K562 (cell line): ENCODE results near the gene LRRC7.

Source experiments
- MYNN ChIP-seq, 2 experiments: sonication (generic); formaldehyde crosslinking in 1 of 2; IDR thresholded peaks; 2 replicates each; pipeline versions ENCODE4 v1.5.0 to v1.6.1; 2016 to 2020; ENCODE audit warnings: antibody characterized with exemption in 1 of 2, missing genetic modification reagents in 1 of 2
- TAL1 ChIP-seq: fragments of 450-650 bp; IDR thresholded peaks from 2 replicates; pipeline ENCODE4 v1.6.1; 2016; ENCODE audit warnings: mild to moderate bottlenecking
- TOE1 ChIP-seq, 2 experiments: fragments of 450-650 bp in 1 of 2; sonication (generic) in 1 of 2; formaldehyde crosslinking in 1 of 2; IDR thresholded peaks; 2 replicates each; pipeline versions ENCODE4 v1.7.1 to v1.8.0; 2016 to 2022; ENCODE audit warnings: borderline replicate concordance in 2 of 2, mild to moderate bottlenecking in 2 of 2, antibody characterized with exemption in 1 of 2, inconsistent platforms in 1 of 2, low read depth in 1 of 2, missing genetic modification reagents in 1 of 2, moderate library complexity in 1 of 2
- YY1 ChIP-seq, 3 experiments: IDR thresholded peaks; 2 replicates each; pipeline ENCODE4 v1.6.1; 2011; ENCODE audit warnings: low read length in 2 of 3, mild to moderate bottlenecking in 2 of 3, moderate library complexity in 2 of 3, borderline replicate concordance in 1 of 3, control low read depth in 1 of 3, low read depth in 1 of 3; ENCODE audit not compliant: insufficient read depth in 3 of 3, insufficient replicate concordance in 2 of 3, control insufficient read depth in 1 of 3, insufficient read length in 1 of 3; ENCODE audit errors: extremely low read depth in 1 of 3
- ZKSCAN8 ChIP-seq: fragments of 200-800 bp; sonication (Bioruptor generic); IDR thresholded peaks from 2 replicates; pipeline ENCODE4 v1.6.1; 2016; ENCODE audit warnings: missing genetic modification characterization, missing compliant biosample characterization
- ZNF217 ChIP-seq: sonication (generic); formaldehyde crosslinking; IDR thresholded peaks from 2 replicates; pipeline ENCODE4 v1.8.0; 2022; ENCODE audit warnings: mild to moderate bottlenecking, missing genetic modification reagents
- ZNF24 ChIP-seq: fragments of 450-650 bp; IDR thresholded peaks from 2 replicates; pipeline ENCODE4 v1.6.1; 2016
- TF ChIP-seq, protein P1 (sequence below), 2 experiments: fragments of 450-650 bp in 1 of 2; sonication (generic) in 1 of 2; formaldehyde crosslinking in 1 of 2; IDR thresholded peaks in 1 of 2; conservative IDR thresholded peaks in 1 of 2; 2 replicates each; pipeline versions ENCODE4 v1.6.1 to v1.8.1; 2016 to 2023; ENCODE audit warnings: mild to moderate bottlenecking in 2 of 2, moderate library complexity in 2 of 2, inconsistent platforms in 1 of 2, missing genetic modification reagents in 1 of 2
- TF ChIP-seq, protein P2 (sequence below): fragments of 200-800 bp; sonication (Bioruptor generic); IDR thresholded peaks from 2 replicates; pipeline ENCODE4 v1.6.1; 2017; ENCODE audit warnings: missing genetic modification characterization, missing compliant biosample characterization

GRCh38 chr1:69858534-69858933, 290.8 kb downstream of the LRRC7 start:
- no peak for TF ChIP-seq ZNF217 (CRISPR knock-in tag)
- TF ChIP-seq MYNN (IDR thresholded peaks at IDR 0.05), result no peak
- TF ChIP-seq MYNN (CRISPR knock-in tag; IDR thresholded peaks at IDR 0.05), result no peak
- TF ChIP-seq, protein P1, sequence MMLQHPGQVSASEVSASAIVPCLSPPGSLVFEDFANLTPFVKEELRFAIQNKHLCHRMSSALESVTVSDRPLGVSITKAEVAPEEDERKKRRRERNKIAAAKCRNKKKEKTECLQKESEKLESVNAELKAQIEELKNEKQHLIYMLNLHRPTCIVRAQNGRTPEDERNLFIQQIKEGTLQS (IDR thresholded peaks at IDR 0.05), result no peak
- TF ChIP-seq, protein P1 (CRISPR knock-in tag; conservative IDR thresholded peaks at IDR 0.05), result no peak
- TF ChIP-seq ZKSCAN8, result no peak
- no peak for TF ChIP-seq TOE1 (IDR thresholded peaks at IDR 0.05; ENCODE audit: borderline replicate concordance)
- TF ChIP-seq TOE1 (CRISPR knock-in tag; IDR thresholded peaks at IDR 0.05; ENCODE audit: borderline replicate concordance, low read depth), result no peak
- TF ChIP-seq, protein P2, sequence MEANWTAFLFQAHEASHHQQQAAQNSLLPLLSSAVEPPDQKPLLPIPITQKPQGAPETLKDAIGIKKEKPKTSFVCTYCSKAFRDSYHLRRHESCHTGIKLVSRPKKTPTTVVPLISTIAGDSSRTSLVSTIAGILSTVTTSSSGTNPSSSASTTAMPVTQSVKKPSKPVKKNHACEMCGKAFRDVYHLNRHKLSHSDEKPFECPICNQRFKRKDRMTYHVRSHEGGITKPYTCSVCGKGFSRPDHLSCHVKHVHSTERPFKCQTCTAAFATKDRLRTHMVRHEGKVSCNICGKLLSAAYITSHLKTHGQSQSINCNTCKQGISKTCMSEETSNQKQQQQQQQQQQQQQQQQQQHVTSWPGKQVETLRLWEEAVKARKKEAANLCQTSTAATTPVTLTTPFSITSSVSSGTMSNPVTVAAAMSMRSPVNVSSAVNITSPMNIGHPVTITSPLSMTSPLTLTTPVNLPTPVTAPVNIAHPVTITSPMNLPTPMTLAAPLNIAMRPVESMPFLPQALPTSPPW (CRISPR knock-in tag), result no peak
- no peak for TF ChIP-seq ZNF24
- no peak for TF ChIP-seq YY1 (IDR thresholded peaks at IDR 0.05; ENCODE audit: borderline replicate concordance in 1 of 3, control insufficient read depth in 1 of 3, extremely low read depth in 1 of 3, insufficient read depth in 3 of 3, insufficient read length in 1 of 3, insufficient replicate concordance in 2 of 3, low read depth in 1 of 3, low read length in 2 of 3)
- no peak for TF ChIP-seq TAL1
